H9 (cell line): ENCODE results near the gene KCTD7. TPM values are rescaled to one million over a fixed set of nuclear protein-coding genes. Genes with fewer than 3 reads are reported as not detected.

Source experiments
- DNase-seq: peaks from one replicate; pipeline ENCODE4 v3.0.0-alpha.2; 2017
- H2AFZ ChIP-seq: one replicate; pipeline ENCODE4 v1.6.1; 2013; ENCODE audit warnings: mild to moderate bottlenecking, low read length, control low read depth, moderate library complexity
- H2AK5ac ChIP-seq: 2 replicates; pipeline ENCODE4 v1.6.1; 2013; ENCODE audit warnings: low read length, control low read depth, mixed read lengths; ENCODE audit not compliant: insufficient read length
- H2BK120ac ChIP-seq: one replicate; pipeline ENCODE4 v1.6.1; 2013; ENCODE audit warnings: low read depth, mild to moderate bottlenecking, low read length, control low read depth, inconsistent platforms; ENCODE audit not compliant: poor library complexity, severe bottlenecking
- H2BK12ac ChIP-seq: 2 replicates; pipeline ENCODE4 v1.6.1; 2013; ENCODE audit warnings: low read length, control low read depth, mixed read lengths, low read depth; ENCODE audit not compliant: insufficient read length
- H2BK15ac ChIP-seq: 2 replicates; pipeline ENCODE4 v1.6.1; 2013; ENCODE audit warnings: low read depth, low read length, control low read depth
- H2BK20ac ChIP-seq: one replicate; pipeline ENCODE4 v1.6.1; 2013; ENCODE audit warnings: low read depth, mild to moderate bottlenecking, low read length, control low read depth, inconsistent platforms; ENCODE audit not compliant: poor library complexity, severe bottlenecking
- H2BK5ac ChIP-seq: 2 replicates; pipeline ENCODE4 v1.6.1; 2013; ENCODE audit warnings: low read length, control low read depth, mixed read lengths; ENCODE audit not compliant: insufficient read length
- H3K14ac ChIP-seq: 2 replicates; pipeline ENCODE4 v1.6.1; 2013; ENCODE audit warnings: low read length, control low read depth; ENCODE audit not compliant: insufficient read depth
- H3K18ac ChIP-seq: 2 replicates; pipeline ENCODE4 v1.6.1; 2013; ENCODE audit warnings: low read depth, mild to moderate bottlenecking, mixed read lengths, low read length, control low read depth; ENCODE audit not compliant: insufficient read length
- H3K23ac ChIP-seq: 2 replicates; pipeline ENCODE4 v1.6.1; 2013; ENCODE audit warnings: low read length, control low read depth, mixed read lengths, low read depth; ENCODE audit not compliant: insufficient read length
- H3K23me2 ChIP-seq: 2 replicates; pipeline ENCODE4 v1.6.1; 2013; ENCODE audit warnings: low read depth, mild to moderate bottlenecking, mixed read lengths, low read length, control low read depth; ENCODE audit not compliant: insufficient read length, poor library complexity, severe bottlenecking
- H3K27ac ChIP-seq: 2 replicates; pipeline ENCODE4 v1.5.1; 2013; ENCODE audit warnings: low read length, control low read depth, mixed read lengths, low read depth; ENCODE audit not compliant: insufficient read length
- H3K27me3 ChIP-seq: 2 replicates; pipeline ENCODE4 v1.6.1; 2013; ENCODE audit warnings: low read length, control low read depth, inconsistent platforms; ENCODE audit not compliant: insufficient read depth
- H3K4ac ChIP-seq: 2 replicates; pipeline ENCODE4 v1.6.1; 2013; ENCODE audit warnings: low read depth, mild to moderate bottlenecking, control low read depth, inconsistent platforms, low read length, moderate library complexity
- H3K4me1 ChIP-seq: 2 replicates; pipeline ENCODE4 v1.6.1; 2013; ENCODE audit warnings: low read length, control low read depth, inconsistent platforms; ENCODE audit not compliant: insufficient read depth
- H3K4me2 ChIP-seq: 2 replicates; pipeline ENCODE4 v1.6.1; 2013; ENCODE audit warnings: low read length, control low read depth, mixed read lengths; ENCODE audit not compliant: insufficient read length, insufficient read depth
- H3K56ac ChIP-seq: 2 replicates; pipeline ENCODE4 v1.6.1; 2013; ENCODE audit warnings: low read depth, mild to moderate bottlenecking, mixed read lengths, low read length, control low read depth; ENCODE audit not compliant: insufficient read length
- H3K79me1 ChIP-seq: 2 replicates; pipeline ENCODE4 v1.6.1; 2013; ENCODE audit warnings: low read depth, mild to moderate bottlenecking, moderate library complexity, low read length, control low read depth, inconsistent platforms; ENCODE audit not compliant: insufficient read depth, poor library complexity, severe bottlenecking
- H3K79me2 ChIP-seq: 2 replicates; pipeline ENCODE4 v1.6.1; 2013; ENCODE audit warnings: low read length, control low read depth, inconsistent platforms; ENCODE audit not compliant: insufficient read depth
- H3K9ac ChIP-seq: 2 replicates; pipeline ENCODE4 v1.6.1; 2013; ENCODE audit warnings: low read length, control low read depth, mixed read lengths; ENCODE audit not compliant: insufficient read length; ENCODE audit errors: extremely low read depth
- H3K9me3 ChIP-seq: one replicate; pipeline ENCODE4 v1.6.1; 2013; ENCODE audit warnings: low read depth, low read length, inconsistent platforms; ENCODE audit not compliant: control insufficient read depth
- H3T11ph ChIP-seq: one replicate; pipeline ENCODE4 v1.6.1; 2013; ENCODE audit warnings: mild to moderate bottlenecking, low read length, control low read depth, inconsistent platforms
- H4K20me1 ChIP-seq: one replicate; pipeline ENCODE4 v1.6.1; 2013; ENCODE audit not compliant: control insufficient read depth, insufficient read length, insufficient read depth
- H4K5ac ChIP-seq: 2 replicates; pipeline ENCODE4 v1.6.1; 2013; ENCODE audit warnings: low read depth, mild to moderate bottlenecking, mixed read lengths, low read length, control low read depth; ENCODE audit not compliant: insufficient read length
- H4K8ac ChIP-seq: replicated peaks from 2 replicates; pipeline ENCODE4 v1.6.1; 2013; ENCODE audit warnings: low read length, control low read depth, mixed read lengths, low read depth; ENCODE audit not compliant: insufficient read length
- H4K91ac ChIP-seq: 2 replicates; pipeline ENCODE4 v1.6.1; 2013; ENCODE audit warnings: low read depth, mild to moderate bottlenecking, moderate library complexity, mixed read lengths, low read length, control low read depth; ENCODE audit not compliant: insufficient read length
- H3K27ac Mint-ChIP-seq, 3 experiments: 2 replicates in 2 of 3; 3 replicates in 1 of 3; pipeline ENCODE4 v1.8.0; 2020 to 2021; ENCODE audit warnings: mixed read lengths in 3 of 3, mild to moderate bottlenecking in 1 of 3, moderate library complexity in 1 of 3
- H3K27me3 Mint-ChIP-seq: 2 replicates; pipeline ENCODE4 v1.8.0; 2021; ENCODE audit warnings: low read depth, mild to moderate bottlenecking, moderate library complexity, mixed read lengths
- H3K36me3 Mint-ChIP-seq, 3 experiments: 2 replicates in 2 of 3; 3 replicates in 1 of 3; pipeline ENCODE4 v1.8.0; 2020 to 2021; ENCODE audit warnings: low read depth in 3 of 3, mixed read lengths in 3 of 3; ENCODE audit not compliant: insufficient read depth in 1 of 3
- H3K4me1 Mint-ChIP-seq, 2 experiments: 2 replicates each; pipeline ENCODE4 v1.8.0; 2020; ENCODE audit warnings: mixed read lengths in 2 of 2
- H3K4me3 Mint-ChIP-seq, 2 experiments: 2 replicates in 1 of 2; 3 replicates in 1 of 2; pipeline ENCODE4 v1.8.0; 2020 to 2021; ENCODE audit warnings: mild to moderate bottlenecking in 2 of 2, mixed read lengths in 2 of 2, moderate library complexity in 1 of 2
- H3K9me3 Mint-ChIP-seq, 2 experiments: 2 replicates in 1 of 2; 3 replicates in 1 of 2; pipeline ENCODE4 v1.8.0; 2020; ENCODE audit warnings: mild to moderate bottlenecking in 2 of 2, mixed read lengths in 2 of 2, moderate library complexity in 1 of 2
- CTCF ChIP-seq: fragments of 200-600 bp; sonication (generic); conservative IDR thresholded peaks from 3 replicates; pipeline ENCODE4 v1.8.0; 2021; ENCODE audit warnings: antibody characterized with exemption, mild to moderate bottlenecking
- WGBS: extraction: QIAGEN DNeasy Blood & Tissue Kit; methylation state at CpG from one replicate; pipeline ENCODE4 v1.1.7; 2013; ENCODE audit warnings: missing lambda C conversion rate, low lambda C conversion rate, mixed read lengths; ENCODE audit not compliant: insufficient read length; ENCODE audit errors: extremely low coverage; 5-methylcytosine and 5-hydroxymethylcytosine counted together
- total RNA-seq: library from RNA; stranded (reverse); gene quantifications from 2 replicates; pipeline ENCODE4 v1.2.1, GENCODE V29; 2021

KCTD7 gene
- total RNA-seq, 1 experiment from 2014 or later: 8.9 TPM

- no peak overlapping the region for H2BK120ac ChIP-seq
- H3K4me2 ChIP-seq: peak overlapping the region; percentile 83
- H2AK5ac ChIP-seq: no peak overlapping the region
- H3K27me3 Mint-ChIP-seq: peaks cover 1% of the 10 kb centered on the region; the same call in 1 of the 2 replicates
- H3K9me3 ChIP-seq: no peaks in the 10 kb centered on the region
- no peak overlapping the region for H3T11ph ChIP-seq
- H3K14ac ChIP-seq: no peak overlapping the region
- peaks cover 8 to 11% of the 10 kb centered on the region in 2 experiments; a peak in 3 of 4 replicates for H3K4me1 Mint-ChIP-seq
- peaks cover 11% of the 10 kb centered on the region for H3K23me2 ChIP-seq
- H2BK5ac ChIP-seq: no peak overlapping the region
- H3K36me3 Mint-ChIP-seq: peaks cover 3 to 20% (median 19%) of the 10 kb centered on the region in 3 experiments
- no peak overlapping the region for H2BK15ac ChIP-seq
- no peaks in the 10 kb centered on the region for H3K27me3 ChIP-seq
- no peak overlapping the region for H3K27ac ChIP-seq
- H3K4me1 ChIP-seq: no peaks in the 10 kb centered on the region
- H3K4me3 Mint-ChIP-seq: peak overlapping the region; percentile 74 to 85
- TF ChIP-seq CTCF: no peak
- no peak overlapping the region for H3K9ac ChIP-seq
- H3K79me1 ChIP-seq: no peaks in the 10 kb centered on the region
- H4K5ac ChIP-seq: no peak overlapping the region
- H3K56ac ChIP-seq: no peak overlapping the region
- H3K18ac ChIP-seq: no peak overlapping the region
- H2AFZ ChIP-seq: no peak overlapping the region
- H3K79me2 ChIP-seq: no peaks in the 10 kb centered on the region
- H3K23ac ChIP-seq: no peak overlapping the region
- no peak overlapping the region for H2BK12ac ChIP-seq
- no peak overlapping the region for H2BK20ac ChIP-seq
- H3K4ac ChIP-seq: no peak overlapping the region
- no peaks in the 10 kb centered on the region for H4K20me1 ChIP-seq
- no peak overlapping the region for H4K8ac ChIP-seq
- no peak overlapping the region for H4K91ac ChIP-seq
- H3K9me3 Mint-ChIP-seq: peaks cover 0 to 3% of the 10 kb centered on the region in 2 experiments; a peak in 2 of 5 replicates
- no CpG with 5 or more reads among the region's 35 CpGs for WGBS
- H3K27ac Mint-ChIP-seq: peak overlapping the region in 1 of 3 experiments; percentile 55; a peak in 2 of 7 replicates
- no peak for DNase-seq
These were observed 761 bp downstream of the KCTD7 start for GRCh38 chr7:66629222-66630062.
